Measurements from ENCODE around the gene PRXL2A. TPM values are rescaled to one million over a fixed set of nuclear protein-coding genes. Genes with fewer than 3 reads are reported as not detected.

Gene PRXL2A
- total RNA-seq, 1 experiment from 2014 or later: 47.1 TPM

DNA sequence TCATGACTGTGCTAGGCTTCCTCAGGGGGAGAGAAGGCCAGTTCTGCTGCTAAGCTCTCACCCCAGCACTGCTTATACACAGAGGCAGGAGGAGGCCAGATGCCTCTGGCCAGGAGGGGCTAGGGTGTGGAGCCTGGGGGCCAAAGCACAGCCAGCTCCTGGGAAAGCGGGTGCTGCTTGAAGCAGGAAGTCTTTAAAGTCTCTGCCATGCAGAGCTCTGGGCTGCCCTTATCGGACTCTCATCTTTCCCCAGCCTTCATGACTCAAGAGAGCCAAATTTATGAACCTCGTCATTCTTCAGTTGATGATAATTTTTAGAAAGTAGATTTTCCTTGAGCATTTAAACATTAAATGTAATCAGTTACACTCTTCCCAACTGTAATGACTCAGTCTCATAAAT lies 34.5 kb downstream of the PRXL2A start:
- H3K27me3 Mint-ChIP-seq (ENCODE audit: low read depth): peaks cover 14% of the 10 kb centered on the region
- TF ChIP-seq, protein P1, sequence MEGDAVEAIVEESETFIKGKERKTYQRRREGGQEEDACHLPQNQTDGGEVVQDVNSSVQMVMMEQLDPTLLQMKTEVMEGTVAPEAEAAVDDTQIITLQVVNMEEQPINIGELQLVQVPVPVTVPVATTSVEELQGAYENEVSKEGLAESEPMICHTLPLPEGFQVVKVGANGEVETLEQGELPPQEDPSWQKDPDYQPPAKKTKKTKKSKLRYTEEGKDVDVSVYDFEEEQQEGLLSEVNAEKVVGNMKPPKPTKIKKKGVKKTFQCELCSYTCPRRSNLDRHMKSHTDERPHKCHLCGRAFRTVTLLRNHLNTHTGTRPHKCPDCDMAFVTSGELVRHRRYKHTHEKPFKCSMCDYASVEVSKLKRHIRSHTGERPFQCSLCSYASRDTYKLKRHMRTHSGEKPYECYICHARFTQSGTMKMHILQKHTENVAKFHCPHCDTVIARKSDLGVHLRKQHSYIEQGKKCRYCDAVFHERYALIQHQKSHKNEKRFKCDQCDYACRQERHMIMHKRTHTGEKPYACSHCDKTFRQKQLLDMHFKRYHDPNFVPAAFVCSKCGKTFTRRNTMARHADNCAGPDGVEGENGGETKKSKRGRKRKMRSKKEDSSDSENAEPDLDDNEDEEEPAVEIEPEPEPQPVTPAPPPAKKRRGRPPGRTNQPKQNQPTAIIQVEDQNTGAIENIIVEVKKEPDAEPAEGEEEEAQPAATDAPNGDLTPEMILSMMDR (conservative IDR thresholded peaks at IDR 0.05): no peak
- H2BK20ac ChIP-seq (ENCODE audit: low read depth, low read length, poor library complexity, severe bottlenecking): no peak overlapping the region

More for the DNA sequence above, 34.5 kb downstream of the PRXL2A start:
- Mint-ChIP-seq H3K4me1 (peaks cover 14 to 16% of the 10 kb centered on the region in 2 experiments), H3K36me3 (ENCODE audit: insufficient read depth in 1 of 3, low read depth in 3 of 3) (no peaks in the 10 kb centered on the region), H3K4me3 (no peak overlapping the region), H3K9me3 (no peaks in the 10 kb centered on the region), H3K27ac (no peak overlapping the region)
- DNase-seq: no peak
- H3K4ac ChIP-seq (ENCODE audit: low read depth, low read length): no peak overlapping the region
- H3K79me2 ChIP-seq (ENCODE audit: insufficient read depth, low read length): no peaks in the 10 kb centered on the region
- no peak overlapping the region for H2BK12ac ChIP-seq (ENCODE audit: insufficient read length, low read depth, low read length)
- no peaks in the 10 kb centered on the region for H3K23me2 ChIP-seq (ENCODE audit: insufficient read length, low read depth, low read length, poor library complexity, severe bottlenecking)
- H3T11ph ChIP-seq (ENCODE audit: low read length): no peak overlapping the region
- no CpG with 5 or more reads among the region's 3 CpGs for WGBS (ENCODE audit: extremely low coverage, insufficient read length, low lambda C conversion rate)
- H4K20me1 ChIP-seq (ENCODE audit: control insufficient read depth, insufficient read depth, insufficient read length): no peaks in the 10 kb centered on the region
- no peak overlapping the region for H4K91ac ChIP-seq (ENCODE audit: insufficient read length, low read depth, low read length)
- no peak overlapping the region for H4K5ac ChIP-seq (ENCODE audit: insufficient read length, low read depth, low read length)
- H2BK15ac ChIP-seq (ENCODE audit: low read depth, low read length): no peak overlapping the region
- no peak overlapping the region for H3K9ac ChIP-seq (ENCODE audit: extremely low read depth, insufficient read length, low read length)
- no peak overlapping the region for H2AFZ ChIP-seq (ENCODE audit: low read length)
- no peak overlapping the region for H2AK5ac ChIP-seq (ENCODE audit: insufficient read length, low read length)
- H3K9me3 ChIP-seq (ENCODE audit: control insufficient read depth, low read depth, low read length): no peaks in the 10 kb centered on the region
- H2BK5ac ChIP-seq (ENCODE audit: insufficient read length, low read length): no peak overlapping the region
- no peak overlapping the region for H3K14ac ChIP-seq (ENCODE audit: insufficient read depth, low read length)
- H3K79me1 ChIP-seq (ENCODE audit: insufficient read depth, low read depth, low read length, poor library complexity, severe bottlenecking): no peaks in the 10 kb centered on the region
- H3K27me3 ChIP-seq (ENCODE audit: insufficient read depth, low read length): no peaks in the 10 kb centered on the region
- no peak overlapping the region for H4K8ac ChIP-seq (replicated peaks; ENCODE audit: insufficient read length, low read depth, low read length)
- no peaks in the 10 kb centered on the region for H3K4me1 ChIP-seq (ENCODE audit: insufficient read depth, low read length)
- H3K23ac ChIP-seq (ENCODE audit: insufficient read length, low read depth, low read length): no peak overlapping the region
- no peak overlapping the region for H3K18ac ChIP-seq (ENCODE audit: insufficient read length, low read depth, low read length)
- H3K56ac ChIP-seq (ENCODE audit: insufficient read length, low read depth, low read length): no peak overlapping the region
- no peak overlapping the region for H3K4me2 ChIP-seq (ENCODE audit: insufficient read depth, insufficient read length, low read length)
- no peak overlapping the region for H2BK120ac ChIP-seq (ENCODE audit: low read depth, low read length, poor library complexity, severe bottlenecking)
- no peak overlapping the region for H3K27ac ChIP-seq (ENCODE audit: insufficient read length, low read depth, low read length)
